ENCODE measurements around the gene TMPRSS7.

The TMPRSS7 gene

DNA sequence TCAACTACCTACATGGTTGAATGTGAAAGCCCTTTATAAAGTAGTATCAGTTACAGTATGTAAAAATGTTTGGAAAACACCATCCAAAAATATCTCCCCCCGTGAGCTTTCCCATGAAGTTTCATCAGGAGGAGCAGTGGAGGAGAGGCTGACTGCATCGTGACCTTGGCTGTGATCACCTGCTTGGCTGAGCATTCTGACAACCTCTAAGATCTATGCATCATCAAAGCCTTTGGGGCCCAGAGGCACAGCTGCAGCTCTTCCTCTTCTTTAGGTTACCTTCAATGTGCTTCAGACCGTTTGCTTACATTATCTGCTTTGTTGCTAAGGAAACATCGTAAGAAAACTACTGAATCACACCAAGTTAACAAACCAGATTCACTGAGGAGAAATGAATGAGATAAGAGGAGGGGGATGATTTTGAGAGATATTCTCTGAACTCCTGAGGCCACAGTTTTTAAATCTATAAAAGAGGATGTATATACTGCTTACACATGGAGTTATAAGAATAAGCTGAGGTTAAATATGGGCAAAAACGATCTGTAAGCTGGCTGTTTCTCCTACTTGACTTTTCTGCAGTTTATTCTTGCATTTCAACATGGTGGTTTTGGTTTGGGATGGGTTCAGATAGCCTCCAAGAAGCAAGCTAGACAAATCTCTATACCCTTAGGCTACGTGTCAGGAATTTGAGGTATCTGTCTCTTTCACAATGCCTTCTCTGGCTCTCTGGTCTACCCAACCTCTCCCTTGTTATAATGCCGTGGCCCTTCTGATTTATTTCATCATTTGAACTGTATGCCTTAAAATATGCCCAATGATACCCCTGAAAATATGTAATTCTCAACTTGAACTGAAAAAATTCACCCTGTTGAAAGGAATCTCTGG, 94.5 kb downstream of the TMPRSS7 start:
- H3K4me3 ChIP-seq (ENCODE audit: low read depth, low read length): no peak overlapping the region
- TF ChIP-seq, protein P1, sequence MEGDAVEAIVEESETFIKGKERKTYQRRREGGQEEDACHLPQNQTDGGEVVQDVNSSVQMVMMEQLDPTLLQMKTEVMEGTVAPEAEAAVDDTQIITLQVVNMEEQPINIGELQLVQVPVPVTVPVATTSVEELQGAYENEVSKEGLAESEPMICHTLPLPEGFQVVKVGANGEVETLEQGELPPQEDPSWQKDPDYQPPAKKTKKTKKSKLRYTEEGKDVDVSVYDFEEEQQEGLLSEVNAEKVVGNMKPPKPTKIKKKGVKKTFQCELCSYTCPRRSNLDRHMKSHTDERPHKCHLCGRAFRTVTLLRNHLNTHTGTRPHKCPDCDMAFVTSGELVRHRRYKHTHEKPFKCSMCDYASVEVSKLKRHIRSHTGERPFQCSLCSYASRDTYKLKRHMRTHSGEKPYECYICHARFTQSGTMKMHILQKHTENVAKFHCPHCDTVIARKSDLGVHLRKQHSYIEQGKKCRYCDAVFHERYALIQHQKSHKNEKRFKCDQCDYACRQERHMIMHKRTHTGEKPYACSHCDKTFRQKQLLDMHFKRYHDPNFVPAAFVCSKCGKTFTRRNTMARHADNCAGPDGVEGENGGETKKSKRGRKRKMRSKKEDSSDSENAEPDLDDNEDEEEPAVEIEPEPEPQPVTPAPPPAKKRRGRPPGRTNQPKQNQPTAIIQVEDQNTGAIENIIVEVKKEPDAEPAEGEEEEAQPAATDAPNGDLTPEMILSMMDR (IDR thresholded peaks at IDR 0.05; ENCODE audit: insufficient read depth, low read length, missing control alignments): no peak
- no peak for DNase-seq (ENCODE audit: low read depth, low spot score)
- ChIA-PET POLR2A (interaction anchor here (0.6 kb wide), 1 partner anchor 175 kb away, joined by 3 read pairs; no protein-coding TSS in a partner anchor), CTCF (interaction anchor here (3.0 to 5.7 kb wide), 2 partner anchors 8 to 18 kb away, joined by 11 to 36 read pairs; no protein-coding TSS in a partner anchor)

DNA sequence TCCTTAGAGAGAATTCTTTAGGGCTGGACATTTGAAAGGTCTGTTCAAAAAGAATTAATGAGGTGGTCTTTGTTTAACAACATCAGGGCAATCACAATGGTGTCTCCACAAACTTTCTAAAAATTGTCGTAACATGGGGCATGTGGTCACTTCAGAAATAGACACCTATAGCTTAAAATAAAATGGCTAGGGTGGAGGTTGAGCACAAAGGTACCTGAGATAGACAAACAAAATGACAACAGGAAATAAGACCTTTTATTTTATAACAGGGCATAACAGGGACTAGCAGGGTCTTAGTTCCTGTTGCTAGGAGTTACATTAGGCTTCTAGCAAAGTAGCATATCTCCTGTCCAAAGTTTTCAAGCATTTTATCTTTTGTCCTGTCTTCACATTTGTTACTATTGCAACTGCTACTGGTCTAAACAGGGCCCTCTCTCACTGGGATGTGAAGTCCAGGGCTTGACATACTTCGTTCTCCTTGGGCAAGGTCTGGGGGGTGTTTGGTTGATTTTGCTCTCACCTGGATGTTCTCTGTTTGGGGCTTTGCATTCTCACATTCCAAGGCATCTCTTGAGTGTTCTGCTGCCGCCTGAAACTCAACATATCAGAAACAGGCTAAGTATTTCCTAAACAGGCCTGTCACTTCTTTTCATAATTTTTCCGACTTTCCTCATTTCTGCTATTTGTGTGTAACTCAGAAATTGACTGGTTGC, 95.5 kb downstream of the TMPRSS7 start:
- CTCF ChIA-PET: interaction anchor here (1.2 to 5.7 kb wide), 3 partner anchors 7 to 164 kb away, joined by 4 to 36 read pairs (median 11); partner anchors contain the start of gene SLC9C1
- DNase-seq (ENCODE audit: low read depth, low spot score): no peak
- POLR2A ChIA-PET: no interaction called here
- H3K4me3 ChIP-seq (ENCODE audit: low read depth, low read length): no peak overlapping the region
- TF ChIP-seq, protein P1 (IDR thresholded peaks at IDR 0.05; ENCODE audit: insufficient read depth, low read length, missing control alignments): no peak

DNA sequence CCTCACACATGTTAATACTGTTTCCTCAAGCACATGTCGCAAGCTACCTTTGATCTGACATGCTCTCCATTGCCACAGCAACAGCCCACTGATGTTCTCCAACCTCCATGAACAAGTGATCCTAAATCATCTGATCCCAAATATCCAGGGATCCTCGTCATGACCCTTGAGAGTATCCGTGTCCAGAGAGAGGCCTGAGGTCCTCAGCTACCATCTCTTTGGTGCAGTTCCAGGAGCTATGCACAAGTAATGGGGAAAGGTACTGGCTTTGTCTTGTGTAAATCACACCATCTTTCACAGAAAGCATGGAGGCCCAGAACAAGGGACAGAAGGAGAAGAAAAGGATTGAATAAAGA, 96.1 kb downstream of the TMPRSS7 start:
- DNase-seq (ENCODE audit: low read depth, low spot score): no peak
- POLR2A ChIA-PET: no interaction called here
- CTCF ChIA-PET: interaction anchor here (1.2 to 3.0 kb wide), 3 partner anchors 19 to 163 kb away, joined by 4 to 11 read pairs (median 4); partner anchors contain the start of gene SLC9C1
- TF ChIP-seq, protein P1 (IDR thresholded peaks at IDR 0.05; ENCODE audit: insufficient read depth, low read length, missing control alignments): no peak
- no peak overlapping the region for H3K4me3 ChIP-seq (ENCODE audit: low read depth, low read length)
